Stromal cell of bone marrow (primary cell): ENCODE results near the gene TRMT112.

ENCODE experiments used
- DNase-seq: peaks from one replicate; pipeline ENCODE4 v3.0.0-alpha.2; 2012; ENCODE audit warnings: low read depth

Gene TRMT112

GRCh38 chr11:64351136-64351631 is 33.8 kb upstream of the TRMT112 start:
- DNase-seq: no peak

DNA sequence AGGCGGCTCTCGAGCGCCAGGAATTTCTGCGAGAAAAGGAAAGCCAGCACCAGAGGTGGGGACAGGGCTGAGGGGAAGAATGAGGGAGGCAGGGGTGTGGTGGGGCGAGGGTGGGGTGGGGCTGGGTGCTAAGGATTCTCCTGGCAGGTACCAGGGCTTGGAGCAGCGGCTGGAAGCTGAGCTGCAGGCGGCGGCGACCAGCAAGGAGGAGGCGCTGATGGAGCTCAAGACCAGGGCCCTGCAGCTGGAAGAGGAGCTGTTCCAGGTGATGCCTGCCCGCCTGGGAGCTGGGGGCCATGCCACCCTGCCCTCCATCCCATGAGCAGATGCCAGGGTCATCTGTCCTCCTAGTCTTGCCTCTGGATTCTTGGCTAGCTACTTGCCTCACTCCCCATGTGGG is 32.0 kb upstream of the TRMT112 start:
- no peak for DNase-seq

- DNase-seq: no peak
Observed at GRCh38 chr11:64349025-64349387, 31.6 kb upstream of the TRMT112 start.

GRCh38 chr11:64348383-64349024 is 31.1 kb upstream of the TRMT112 start:
- DNase-seq: no peak

DNA sequence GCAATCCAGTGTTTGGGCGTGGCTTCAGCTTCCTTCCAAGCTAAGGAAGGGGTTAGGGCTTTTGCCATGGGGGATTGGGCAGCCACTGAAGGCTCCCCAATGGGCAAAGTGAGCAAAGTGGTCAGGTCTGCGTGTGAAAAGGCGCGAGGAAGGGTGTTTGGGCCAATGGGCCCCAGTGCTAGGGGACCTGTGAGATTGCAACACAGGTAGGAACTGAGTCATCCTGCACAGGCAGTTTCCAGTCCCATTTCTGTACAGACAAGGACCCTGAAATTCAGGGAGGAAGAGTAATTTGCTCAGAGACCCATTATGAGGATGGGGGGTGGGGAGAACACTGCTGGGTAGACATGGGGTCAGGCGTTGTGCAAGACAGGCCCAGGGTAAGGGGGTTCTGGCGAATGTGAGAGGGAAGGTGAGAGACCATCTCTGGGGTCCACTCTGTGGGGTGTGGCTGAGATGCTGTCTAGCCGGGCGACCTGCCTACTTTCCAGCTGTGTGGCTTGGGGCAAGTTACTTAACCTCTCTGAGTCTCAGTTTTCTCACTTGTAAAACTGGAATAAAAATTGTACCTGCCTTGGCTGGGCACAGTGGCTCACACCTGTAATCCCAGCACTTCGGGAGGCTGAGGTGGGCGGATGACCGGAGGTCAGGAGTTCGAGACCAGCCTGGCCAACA is 30.0 kb upstream of the TRMT112 start:
- DNase-seq: no peak

DNA sequence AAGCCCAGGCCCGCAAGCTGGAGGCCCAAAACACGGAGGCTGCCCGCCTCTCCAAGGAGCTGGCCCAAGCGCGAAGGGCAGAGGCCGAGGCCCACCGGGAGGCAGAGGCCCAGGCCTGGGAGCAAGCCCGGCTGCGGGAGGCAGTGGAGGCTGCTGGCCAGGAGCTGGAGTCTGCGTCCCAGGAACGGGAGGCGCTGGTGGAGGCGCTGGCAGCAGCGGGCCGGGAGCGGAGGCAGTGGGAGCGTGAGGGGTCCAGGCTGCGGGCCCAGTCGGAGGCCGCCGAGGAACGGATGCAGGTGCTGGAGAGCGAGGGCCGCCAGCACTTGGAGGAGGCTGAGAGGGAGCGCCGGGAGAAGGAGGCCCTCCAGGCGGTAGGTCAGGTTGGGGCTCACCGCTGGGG is 27.4 kb upstream of the TRMT112 start:
- no peak for DNase-seq

- DNase-seq: no peak
Observed at GRCh38 chr11:64343767-64344559, 26.6 kb upstream of the TRMT112 start.

DNA sequence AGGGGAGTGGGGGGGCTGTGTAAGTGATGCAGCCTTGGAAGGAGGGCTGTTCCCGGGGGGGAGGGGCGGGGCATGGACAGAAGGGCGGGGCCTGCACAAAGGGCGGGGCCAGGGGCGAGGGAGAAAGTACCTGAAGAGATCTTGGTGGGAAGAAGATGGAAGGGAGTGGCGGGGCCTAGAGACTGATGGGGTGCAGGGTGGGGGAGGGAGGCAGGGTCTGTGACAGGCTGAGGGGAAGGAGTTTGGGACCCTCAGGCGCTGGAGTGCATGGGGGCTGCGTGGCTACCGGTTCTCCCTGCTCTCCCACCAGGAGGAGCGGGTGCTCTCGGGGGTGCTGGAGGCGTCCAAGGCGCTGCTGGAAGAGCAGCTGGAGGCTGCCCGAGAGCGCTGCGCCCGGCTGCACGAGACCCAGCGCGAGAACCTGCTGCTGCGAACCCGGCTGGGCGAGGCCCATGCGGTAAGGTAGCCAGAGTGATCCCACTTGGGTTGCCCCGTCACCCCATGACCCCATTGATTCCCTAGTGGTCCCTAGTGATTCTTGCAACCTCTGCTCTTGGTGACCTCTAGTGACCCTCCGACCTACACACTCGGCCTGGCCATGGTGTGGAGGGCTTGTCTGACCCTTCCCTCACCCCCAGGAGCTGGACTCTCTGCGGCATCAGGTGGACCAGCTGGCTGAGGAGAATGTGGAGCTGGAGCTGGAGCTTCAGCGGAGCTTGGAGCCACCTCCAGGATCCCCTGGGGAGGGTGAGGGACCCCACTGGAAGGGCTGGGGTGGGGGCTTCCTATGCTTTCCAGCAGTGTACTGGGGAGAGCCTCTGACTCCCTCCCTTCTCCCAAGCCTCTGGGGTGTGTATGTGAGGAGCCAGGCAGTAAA is 25.7 kb upstream of the TRMT112 start:
- DNase-seq: no peak

GRCh38 chr11:64341851-64342791 is 24.8 kb upstream of the TRMT112 start:
- peak; percentile 67 for DNase-seq

- DNase-seq: no peak
Observed at GRCh38 chr11:64341429-64341828, 24.1 kb upstream of the TRMT112 start.

GRCh38 chr11:64340671-64341335 is 23.4 kb upstream of the TRMT112 start:
- no peak for DNase-seq

DNA sequence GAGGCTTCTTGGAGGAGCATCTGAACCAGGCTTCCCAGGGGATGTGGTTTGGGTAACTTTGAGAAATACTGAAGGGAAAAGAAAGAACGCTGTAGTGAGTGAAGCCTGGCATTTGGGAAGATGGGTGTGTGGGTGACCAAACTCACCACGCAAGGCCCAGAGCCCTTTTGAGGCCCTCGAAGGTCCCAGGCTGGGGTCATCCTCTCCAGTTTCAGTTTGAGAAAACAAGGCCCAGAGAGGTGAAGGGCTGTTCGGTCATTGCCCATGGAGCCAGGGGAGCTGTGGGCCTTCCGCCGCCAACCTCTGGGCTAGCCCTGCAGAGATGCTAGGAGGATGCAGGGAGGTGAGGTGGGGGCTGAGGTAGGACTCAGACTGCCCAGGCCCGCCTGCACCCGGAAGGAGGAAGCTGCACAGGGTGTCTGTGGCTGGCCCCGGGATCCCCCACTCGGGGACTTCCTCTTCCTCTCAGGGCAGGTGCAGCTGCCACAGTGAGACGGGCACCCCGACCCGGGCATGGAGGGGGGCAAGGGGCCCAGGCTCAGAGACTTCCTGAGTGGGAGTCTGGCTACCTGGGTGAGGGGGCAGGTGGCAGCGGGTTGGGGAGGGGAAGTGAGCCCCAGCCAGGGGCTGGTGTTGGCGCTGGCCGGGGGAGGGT is 22.5 kb upstream of the TRMT112 start, which contains the start of gene CCDC88B:
CCDC88B (plus strand) TSS at position 451 of the 655 bp plus-strand sequence; CDS start at position 514, 63 bp downstream.
- DNase-seq: no peak

GRCh38 chr11:64339286-64339685 is 21.9 kb upstream of the TRMT112 start:
- DNase-seq: no peak

DNA sequence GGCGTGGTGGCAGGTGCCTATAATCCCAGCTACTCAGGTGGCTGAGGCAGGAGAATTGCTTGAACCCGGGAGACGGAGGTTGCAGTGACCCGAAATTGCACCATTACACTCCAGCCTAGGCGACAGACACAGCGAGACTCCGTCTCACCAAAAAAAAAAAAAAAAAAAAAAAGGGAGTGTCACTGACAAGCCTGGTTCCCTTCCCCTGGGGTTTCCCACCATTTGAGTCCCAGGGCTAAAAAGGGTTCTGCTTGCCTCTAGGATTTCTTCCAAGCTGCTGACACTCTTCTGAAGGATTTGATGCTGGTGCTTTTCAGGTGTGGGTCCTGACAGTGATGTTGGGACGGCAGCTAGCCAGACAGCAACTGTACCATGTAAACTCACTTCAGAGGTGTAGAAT is 21.4 kb upstream of the TRMT112 start:
- DNase-seq: no peak

GRCh38 chr11:64337538-64338249 is 20.3 kb upstream of the TRMT112 start:
- no peak for DNase-seq

DNA sequence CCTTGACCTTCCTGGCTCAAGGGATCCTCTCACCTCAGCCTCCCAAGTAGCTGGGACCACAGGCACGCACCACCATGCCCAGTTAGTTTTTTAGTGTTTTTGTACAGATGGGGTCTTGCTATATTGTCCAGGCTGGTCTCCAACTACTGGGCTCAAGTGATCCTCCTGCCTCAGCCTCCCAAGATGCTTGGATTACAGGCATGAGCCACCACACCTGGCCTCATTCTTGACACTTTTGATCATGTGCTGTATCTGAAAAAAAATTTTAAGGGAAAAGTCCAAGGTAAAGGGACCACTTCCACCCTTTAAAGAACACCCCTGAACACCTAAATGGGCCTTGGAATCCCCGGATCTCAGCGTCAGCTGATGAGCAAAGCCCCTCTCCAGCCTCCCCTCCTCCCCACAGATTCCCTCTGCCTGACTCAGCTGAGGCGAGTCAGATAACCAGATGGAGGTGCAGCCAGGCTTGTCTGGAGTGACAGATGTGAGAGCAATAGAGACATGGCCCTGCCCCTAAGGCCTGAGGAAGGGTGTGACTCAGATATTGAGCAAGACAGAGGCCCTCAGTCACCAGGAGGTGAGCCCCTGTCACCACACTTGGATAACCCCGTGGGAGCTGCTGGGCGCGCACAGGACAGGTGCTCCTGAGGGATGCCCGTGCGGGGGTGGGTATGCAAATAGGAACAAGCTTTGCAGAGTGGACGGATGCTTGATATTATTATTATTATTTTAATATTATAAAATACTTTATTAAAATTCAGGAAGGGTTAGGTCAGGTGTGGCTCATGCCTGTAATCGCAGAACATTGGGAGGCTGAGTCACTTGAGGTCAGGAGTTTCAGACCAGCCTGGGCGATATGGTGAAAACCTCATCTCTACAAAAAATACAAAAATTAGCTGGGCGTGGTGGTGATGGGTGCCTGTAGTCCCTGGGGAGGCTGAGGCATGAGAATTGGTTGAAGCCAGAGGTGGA is 17.7 kb upstream of the TRMT112 start:
- no peak for DNase-seq

DNA sequence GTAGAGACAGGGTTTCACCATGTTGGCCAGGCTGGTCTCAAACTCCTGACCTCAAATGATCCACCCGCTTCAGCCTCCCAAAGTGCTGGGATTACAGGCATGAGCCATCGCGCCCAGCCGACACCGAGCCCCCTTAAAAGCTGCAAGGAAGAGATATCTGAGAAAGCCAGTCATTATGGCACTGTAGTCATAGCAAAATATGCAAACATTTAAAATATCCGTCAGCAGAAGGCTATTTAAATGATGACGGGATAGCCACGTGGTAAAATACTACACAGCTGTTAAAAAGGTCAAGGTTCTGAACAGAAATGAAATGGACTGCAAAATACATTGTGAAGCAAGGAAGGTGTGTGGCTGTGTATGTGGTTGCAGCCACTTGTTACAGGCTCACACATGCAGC is 16.2 kb upstream of the TRMT112 start:
- DNase-seq: no peak
